Activated CD8-positive, alpha-beta T cell treated with anti-CD3 and anti-CD28 coated beads, Interleukin-2, amount 10 ng/mL, durations not matched to agents 7 days and 5 days (primary cell): ENCODE results near the gene NRAP. TPM values are rescaled to one million over a fixed set of nuclear protein-coding genes. Genes with fewer than 3 reads are reported as not detected.
A peak's percentile ranks its signal among the peaks of the same experiment; 100 is the strongest.

Experiments
- ATAC-seq: fragments of 150-1000 bp; cut with Tn5 transposase; one replicate; pipeline ENCODE4 v1.10.0; 2021; ENCODE audit warnings: moderate library complexity
- CTCF ChIA-PET: fragments of 350-600 bp; sonication (Branson Sonifier 250); formaldehyde crosslinking; loops from one replicate; lab custom pipeline; 2021; ENCODE audit warnings: antibody characterized with exemption; lab: Charles Lee
- POLR2A ChIA-PET: fragments of 350-600 bp; sonication (Branson Sonifier 250); formaldehyde crosslinking; loops from one replicate; lab custom pipeline; 2021; ENCODE audit warnings: antibody characterized with exemption; lab: Charles Lee
- DNase-seq: peaks from one replicate; pipeline ENCODE4 v3.0.0-alpha.2; 2020
- H3K27ac Mint-ChIP-seq: one replicate; pipeline ENCODE4 v1.8.0; 2021; ENCODE audit warnings: mild to moderate bottlenecking, mixed read lengths
- H3K27me3 Mint-ChIP-seq: one replicate; pipeline ENCODE4 v1.8.0; 2021; ENCODE audit warnings: low read depth, mixed read lengths
- H3K36me3 Mint-ChIP-seq: one replicate; pipeline ENCODE4 v1.8.0; 2021; ENCODE audit warnings: low read depth, mixed read lengths
- H3K4me1 Mint-ChIP-seq: one replicate; pipeline ENCODE4 v1.8.0; 2021; ENCODE audit warnings: low read depth, mixed read lengths
- H3K4me3 Mint-ChIP-seq: one replicate; pipeline ENCODE4 v1.8.0; 2021; ENCODE audit warnings: mild to moderate bottlenecking, mixed read lengths
- H3K9me3 Mint-ChIP-seq: one replicate; pipeline ENCODE4 v1.8.0; 2022; ENCODE audit warnings: mixed read lengths; ENCODE audit not compliant: insufficient read depth
- total RNA-seq, 2 experiments: library from RNA; stranded (reverse); gene quantifications; one replicate each; pipeline ENCODE4 v1.2.3, GENCODE V29; 2021

NRAP gene, protein sequence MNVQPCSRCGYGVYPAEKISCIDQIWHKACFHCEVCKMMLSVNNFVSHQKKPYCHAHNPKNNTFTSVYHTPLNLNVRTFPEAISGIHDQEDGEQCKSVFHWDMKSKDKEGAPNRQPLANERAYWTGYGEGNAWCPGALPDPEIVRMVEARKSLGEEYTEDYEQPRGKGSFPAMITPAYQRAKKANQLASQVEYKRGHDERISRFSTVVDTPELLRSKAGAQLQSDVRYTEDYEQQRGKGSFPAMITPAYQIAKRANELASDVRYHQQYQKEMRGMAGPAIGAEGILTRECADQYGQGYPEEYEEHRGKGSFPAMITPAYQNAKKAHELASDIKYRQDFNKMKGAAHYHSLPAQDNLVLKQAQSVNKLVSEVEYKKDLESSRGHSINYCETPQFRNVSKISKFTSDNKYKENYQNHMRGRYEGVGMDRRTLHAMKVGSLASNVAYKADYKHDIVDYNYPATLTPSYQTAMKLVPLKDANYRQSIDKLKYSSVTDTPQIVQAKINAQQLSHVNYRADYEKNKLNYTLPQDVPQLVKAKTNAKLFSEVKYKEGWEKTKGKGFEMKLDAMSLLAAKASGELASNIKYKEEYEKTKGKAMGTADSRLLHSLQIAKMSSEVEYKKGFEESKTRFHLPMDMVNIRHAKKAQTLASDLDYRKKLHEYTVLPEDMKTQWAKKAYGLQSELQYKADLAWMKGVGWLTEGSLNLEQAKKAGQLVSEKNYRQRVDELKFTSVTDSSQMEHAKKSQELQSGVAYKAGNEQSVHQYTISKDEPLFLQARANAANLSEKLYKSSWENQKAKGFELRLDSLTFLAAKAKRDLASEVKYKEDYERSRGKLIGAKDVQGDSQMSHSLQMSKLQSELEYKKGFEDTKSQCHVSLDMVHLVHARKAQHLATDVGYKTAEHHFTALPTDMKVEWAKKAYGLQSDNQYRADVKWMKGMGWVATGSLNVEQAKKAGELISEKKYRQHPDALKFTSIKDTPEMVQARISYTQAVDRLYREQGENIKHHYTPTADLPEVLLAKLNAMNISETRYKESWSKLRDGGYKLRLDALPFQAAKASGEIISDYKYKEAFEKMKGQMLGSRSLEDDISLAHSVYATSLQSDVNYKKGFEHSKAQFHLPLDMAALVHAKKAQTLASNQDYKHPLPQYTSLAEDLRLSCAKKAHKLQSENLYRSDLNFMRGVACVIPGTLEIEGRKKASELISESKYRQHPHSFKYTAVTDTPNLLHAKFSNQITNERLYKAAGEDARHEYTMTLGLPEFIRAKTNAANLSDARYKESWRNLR (N-terminal part only)
- total RNA-seq = not detected

DNA sequence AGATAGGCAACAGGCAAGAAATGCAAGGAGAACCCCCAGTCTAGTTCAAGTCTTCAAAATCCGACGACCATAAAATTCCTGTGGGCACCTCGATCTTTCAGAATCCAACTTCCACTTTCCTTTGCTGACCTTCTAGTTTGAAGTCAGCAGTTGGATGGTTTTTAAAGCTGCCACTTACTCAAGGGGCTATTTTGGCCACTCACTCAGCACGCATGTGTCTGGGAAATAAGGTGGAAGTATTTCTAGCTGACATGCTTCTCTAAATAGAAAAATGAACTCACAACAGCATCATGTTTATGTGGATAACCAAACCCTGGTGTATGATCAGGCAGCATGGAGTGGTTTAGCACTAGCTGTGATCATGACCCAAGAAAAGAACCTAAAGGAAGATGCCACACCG is at the start of gene NRAP:
NRAP (minus strand) TSS at position 134 of the 400 bp plus-strand sequence. CDS start 159 bp downstream, outside the sequence.
- DNase-seq (no peak), ATAC-seq (no peak)
- Mint-ChIP-seq H3K4me1 (peaks cover 23% of the 10 kb centered on the region), H3K27ac (no peak within 1 kb of the TSS), H3K9me3 (no peaks in the 10 kb centered on the region), H3K27me3 (peaks cover 14% of the 10 kb centered on the region), H3K36me3 (peaks cover 2% of the 10 kb centered on the region), H3K4me3 (no peak within 1 kb of the TSS)
- CTCF ChIA-PET = no interaction called here
- POLR2A ChIA-PET = no interaction called here

DNA sequence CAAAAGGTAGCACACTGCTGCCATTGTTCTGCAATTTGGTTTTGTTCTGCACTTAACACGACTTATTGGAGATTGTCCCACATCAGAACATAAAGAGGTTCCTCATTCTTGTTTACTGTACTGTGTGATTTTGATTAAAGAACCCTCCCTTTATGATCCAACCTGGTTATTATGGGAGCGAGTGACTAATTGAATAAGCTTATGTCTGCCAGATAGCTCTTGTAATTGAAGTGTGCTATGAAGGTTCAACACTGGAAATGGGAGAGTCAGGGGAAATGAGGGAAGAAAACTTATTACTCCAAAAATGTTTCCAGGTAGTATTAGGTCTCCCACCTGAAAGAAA is 49.8 kb upstream of the NRAP start:
- ATAC-seq (no peak), DNase-seq (no peak)
- ChIA-PET CTCF (no interaction called here), POLR2A (no interaction called here)
- peaks cover 29% of the 10 kb centered on the region for H3K36me3 Mint-ChIP-seq
- H3K9me3 Mint-ChIP-seq = no peaks in the 10 kb centered on the region
- no peaks in the 10 kb centered on the region for H3K27me3 Mint-ChIP-seq
- H3K27ac Mint-ChIP-seq = no peak overlapping the region
- peaks cover 13% of the 10 kb centered on the region for H3K4me1 Mint-ChIP-seq
- no peak overlapping the region for H3K4me3 Mint-ChIP-seq

DNA sequence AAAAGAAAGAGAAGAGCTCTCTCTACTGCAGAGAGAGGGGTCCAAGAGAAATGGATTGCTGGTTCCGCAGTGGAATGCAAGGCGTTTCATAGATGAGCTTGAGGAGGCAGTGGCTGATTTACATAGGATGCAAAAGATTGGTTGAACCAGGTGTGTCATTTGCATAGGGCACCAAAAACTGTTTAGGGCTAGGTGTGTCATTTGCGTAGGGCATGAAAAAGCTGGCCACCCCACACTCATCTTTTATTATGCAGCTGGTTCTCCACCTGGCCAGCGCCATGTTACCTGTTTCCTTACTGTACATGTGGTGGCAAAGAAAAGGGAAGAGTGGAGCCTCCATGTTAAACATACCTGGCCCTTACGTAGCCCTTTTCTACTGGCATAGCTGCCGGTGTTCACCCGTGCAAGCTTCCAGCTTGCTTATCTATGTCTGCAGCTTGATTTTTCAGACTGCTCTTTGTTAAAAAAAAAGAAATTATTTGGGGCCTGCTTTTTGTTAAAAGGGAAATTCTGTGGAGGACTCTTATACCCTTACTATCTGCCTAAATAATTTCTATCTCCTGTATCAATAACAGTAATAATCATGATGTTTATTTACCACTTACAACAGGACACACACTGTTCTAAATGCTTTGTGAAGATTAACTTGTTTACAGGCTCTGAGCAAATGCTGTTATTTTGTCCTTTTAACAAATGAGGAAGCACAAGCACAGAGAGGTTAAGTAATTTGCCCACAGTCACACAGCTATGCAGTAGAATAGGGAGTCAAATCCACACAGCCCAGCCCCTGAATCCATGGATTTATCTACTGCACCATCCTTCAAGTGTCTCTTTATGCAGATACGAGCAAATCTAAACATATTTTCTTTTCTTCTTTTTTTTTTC is 49.2 kb upstream of the NRAP start:
- POLR2A ChIA-PET = no interaction called here
- Mint-ChIP-seq H3K27me3 (no peaks in the 10 kb centered on the region), H3K36me3 (peaks cover 27% of the 10 kb centered on the region), H3K27ac (no peak overlapping the region), H3K4me3 (no peak overlapping the region), H3K9me3 (no peaks in the 10 kb centered on the region), H3K4me1 (peaks cover 19% of the 10 kb centered on the region)
- CTCF ChIA-PET = no interaction called here
- no peak for ATAC-seq
- DNase-seq = no peak

DNA sequence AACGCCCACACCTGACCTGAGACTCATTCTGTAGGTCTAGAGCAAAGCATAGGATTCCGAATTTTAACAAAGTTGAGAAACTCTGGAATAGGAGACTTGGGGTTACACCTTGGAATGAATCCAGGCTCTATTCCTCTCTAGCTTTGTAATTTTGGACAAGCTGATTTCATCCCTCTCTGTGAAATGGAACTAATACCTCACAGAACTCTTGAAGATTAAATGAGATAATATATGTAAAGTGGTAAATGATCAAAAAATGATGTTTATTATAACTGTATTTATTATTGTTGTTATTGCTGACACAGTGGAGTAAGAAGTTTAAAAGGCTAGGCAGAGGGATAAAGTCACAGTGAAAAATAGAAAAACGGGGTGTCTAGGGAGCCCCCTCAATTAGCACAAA is 48.2 kb upstream of the NRAP start:
- CTCF ChIA-PET = no interaction called here
- Mint-ChIP-seq H3K4me1 (peaks cover 24% of the 10 kb centered on the region), H3K36me3 (peaks cover 22% of the 10 kb centered on the region), H3K27ac (no peak overlapping the region), H3K9me3 (no peaks in the 10 kb centered on the region), H3K27me3 (no peaks in the 10 kb centered on the region), H3K4me3 (no peak overlapping the region)
- no peak for DNase-seq
- POLR2A ChIA-PET = no interaction called here
- no peak for ATAC-seq

DNA sequence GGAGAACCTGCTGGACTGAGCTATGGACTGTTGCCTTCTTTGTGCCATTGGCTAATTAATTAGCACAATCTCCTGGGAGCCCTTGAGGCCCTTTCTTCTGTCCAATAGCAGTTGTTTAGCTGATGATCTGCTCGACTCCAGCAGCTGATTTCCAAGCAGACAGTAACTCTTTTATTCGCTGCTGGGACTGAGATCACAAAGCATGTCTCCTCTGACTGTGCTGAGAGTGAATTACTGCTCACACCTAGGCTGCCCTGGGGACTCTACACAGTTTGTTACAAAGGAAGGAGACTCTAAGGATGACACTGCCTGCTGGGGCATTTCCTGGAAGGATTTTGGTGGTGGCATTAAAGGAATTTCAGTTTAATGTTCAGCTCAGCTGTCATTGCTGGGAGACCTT is 47.3 kb upstream of the NRAP start:
- peaks cover 22% of the 10 kb centered on the region for H3K36me3 Mint-ChIP-seq
- ChIA-PET POLR2A (no interaction called here), CTCF (no interaction called here)
- H3K27me3 Mint-ChIP-seq = no peaks in the 10 kb centered on the region
- ATAC-seq = no peak
- no peak overlapping the region for H3K27ac Mint-ChIP-seq
- H3K4me1 Mint-ChIP-seq = peaks cover 31% of the 10 kb centered on the region
- DNase-seq = no peak
- H3K9me3 Mint-ChIP-seq = no peaks in the 10 kb centered on the region
- H3K4me3 Mint-ChIP-seq = no peak overlapping the region

DNA sequence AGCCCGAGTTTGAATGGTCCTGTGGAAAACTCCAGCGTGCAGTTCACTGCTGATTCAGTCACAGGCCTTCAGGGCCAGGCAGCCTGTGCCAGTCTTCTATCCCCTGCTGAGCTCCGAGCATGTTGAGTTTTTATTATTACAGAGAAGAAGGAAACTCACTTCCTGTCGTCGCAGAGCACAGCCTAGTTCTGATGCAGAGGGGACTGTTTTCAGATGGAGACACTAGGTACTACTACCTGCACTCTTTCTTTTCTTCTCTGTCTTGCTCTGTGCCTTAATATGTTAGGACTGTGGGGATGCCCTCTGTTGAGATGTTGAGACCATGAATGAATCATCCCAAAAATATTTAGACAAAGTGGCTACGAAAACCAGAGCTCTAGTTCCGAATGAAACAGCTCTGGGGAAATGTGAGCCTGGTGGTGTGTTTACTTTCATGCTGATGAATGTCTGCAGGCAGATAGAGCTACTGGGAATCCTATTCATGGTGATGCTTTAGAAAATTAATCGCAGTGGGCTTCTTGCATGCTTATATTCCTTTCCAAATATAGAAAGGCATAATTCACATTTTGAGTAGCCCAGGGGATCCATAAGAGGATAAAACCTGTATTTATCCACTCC is 45.5 kb upstream of the NRAP start:
- no peak for DNase-seq
- Mint-ChIP-seq H3K4me3 (no peak overlapping the region), H3K27ac (peak overlapping the region; percentile 32), H3K4me1 (peaks cover 31% of the 10 kb centered on the region), H3K9me3 (no peaks in the 10 kb centered on the region), H3K27me3 (no peaks in the 10 kb centered on the region), H3K36me3 (peaks cover 16% of the 10 kb centered on the region)
- ChIA-PET POLR2A (no interaction called here), CTCF (interaction anchor here (1.5 kb wide), 1 partner anchor 23 kb away, joined by 3 read pairs; no protein-coding TSS in a partner anchor)
- ATAC-seq = no peak

DNA sequence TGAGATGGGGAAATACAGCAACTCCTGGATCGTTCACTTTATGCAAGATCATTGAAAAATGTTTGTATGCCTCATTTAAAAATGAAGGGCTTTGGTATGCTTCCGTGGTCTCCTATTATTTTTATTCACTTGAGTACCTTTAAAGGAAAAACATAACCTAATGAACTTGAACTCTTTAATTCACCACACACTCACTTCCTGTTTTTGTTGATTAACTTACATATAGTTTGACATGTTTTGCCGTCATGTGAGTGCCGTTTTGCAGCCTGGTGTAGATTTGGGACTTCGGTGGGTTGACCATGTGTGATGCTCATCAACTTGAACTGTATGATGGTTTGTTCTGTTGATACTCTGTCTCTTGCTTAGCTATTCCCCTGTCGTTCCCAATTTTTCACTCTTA is 44.8 kb upstream of the NRAP start:
- ATAC-seq (no peak), DNase-seq (no peak)
- CTCF ChIA-PET = interaction anchor here (1.5 kb wide), 1 partner anchor 22 kb away, joined by 3 read pairs; no protein-coding TSS in a partner anchor
- Mint-ChIP-seq H3K27ac (no peak overlapping the region), H3K4me1 (peaks cover 31% of the 10 kb centered on the region), H3K4me3 (no peak overlapping the region), H3K27me3 (no peaks in the 10 kb centered on the region), H3K36me3 (peaks cover 11% of the 10 kb centered on the region), H3K9me3 (no peaks in the 10 kb centered on the region)
- POLR2A ChIA-PET = no interaction called here

DNA sequence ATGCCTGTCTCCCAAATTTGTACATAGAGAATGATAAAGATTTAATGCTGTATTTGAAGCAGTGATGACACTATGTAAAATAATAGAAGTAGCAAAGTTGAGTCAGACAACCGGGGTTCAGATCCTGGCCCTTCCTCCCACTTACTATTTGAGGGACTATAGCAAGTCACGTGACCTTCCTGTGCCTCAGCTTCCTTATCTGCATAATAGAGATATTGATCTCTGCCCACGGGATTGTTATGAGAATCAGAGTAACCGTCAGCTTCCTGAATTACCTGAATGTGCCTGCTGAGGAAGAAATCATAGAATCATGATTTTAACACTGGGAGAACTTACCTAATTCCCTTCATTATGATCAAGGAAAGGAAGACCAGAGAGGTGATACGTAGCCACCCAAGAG is 42.8 kb upstream of the NRAP start:
- H3K27me3 Mint-ChIP-seq = no peaks in the 10 kb centered on the region
- CTCF ChIA-PET = interaction anchor here (1.4 to 1.8 kb wide), 4 partner anchors 10 to 404 kb away, joined by 3 to 4 read pairs (median 4); partner anchors contain the start of gene CASP7
- H3K27ac Mint-ChIP-seq = no peak overlapping the region
- ATAC-seq (no peak), DNase-seq (no peak)
- POLR2A ChIA-PET = no interaction called here
- H3K4me3 Mint-ChIP-seq = no peak overlapping the region
- H3K9me3 Mint-ChIP-seq = no peaks in the 10 kb centered on the region
- H3K36me3 Mint-ChIP-seq = peaks cover 12% of the 10 kb centered on the region
- peaks cover 31% of the 10 kb centered on the region for H3K4me1 Mint-ChIP-seq

DNA sequence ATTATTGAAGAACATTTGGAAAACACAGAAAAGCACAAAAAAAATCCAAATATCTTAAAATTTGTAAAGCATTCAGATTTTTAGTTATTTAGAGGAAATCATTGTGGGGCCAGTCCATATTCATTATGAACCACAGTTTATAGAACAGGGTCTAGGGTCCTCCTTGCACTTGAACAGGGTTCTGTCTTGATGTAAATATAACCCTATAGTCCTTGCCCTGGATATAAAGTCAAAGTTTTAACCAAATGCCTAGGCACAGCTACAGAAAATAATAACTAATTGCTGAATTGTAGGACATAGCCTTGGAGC is 41.5 kb upstream of the NRAP start:
- ATAC-seq = no peak
- H3K27ac Mint-ChIP-seq = no peak overlapping the region

DNA sequence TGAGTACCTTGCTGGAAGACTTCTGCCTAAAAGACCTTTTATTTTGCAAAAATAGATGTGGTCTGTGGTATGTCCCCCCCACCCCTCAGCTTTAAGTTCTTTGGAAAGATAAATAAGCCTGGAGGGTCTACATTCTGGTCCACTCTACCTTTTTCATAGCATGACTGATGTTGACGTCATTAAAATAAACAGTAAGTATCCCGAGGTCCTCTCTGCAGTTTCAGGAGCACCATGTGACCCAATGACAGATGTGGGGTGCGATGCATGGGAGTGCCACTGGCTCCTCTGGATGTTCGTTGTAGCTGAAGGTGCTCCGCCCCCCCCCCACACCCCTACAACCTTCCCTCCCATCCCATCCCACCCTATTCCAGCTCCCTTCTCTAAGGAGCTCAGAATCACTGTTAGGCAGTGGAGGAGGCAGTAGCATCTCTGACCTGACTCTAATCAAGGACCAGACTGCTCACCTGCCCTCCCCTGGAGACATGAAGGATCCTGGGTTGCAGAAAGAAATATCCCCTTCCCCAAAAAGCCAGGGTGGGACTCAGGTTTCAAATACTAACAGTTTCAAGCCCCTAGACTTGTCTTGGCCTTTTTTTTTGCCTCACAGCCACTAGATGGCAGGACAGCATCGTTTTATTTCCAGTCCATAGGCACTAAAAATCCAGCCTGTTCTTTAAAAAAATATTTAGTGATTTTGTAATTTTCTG is 40.9 kb upstream of the NRAP start:
- ATAC-seq = no peak
- peak; percentile 48 for DNase-seq
- CTCF ChIA-PET = interaction anchor here (1.3 to 1.9 kb wide), 4 partner anchors 19 to 405 kb away, joined by 3 to 6 read pairs (median 4); partner anchors contain the start of gene CASP7
- Mint-ChIP-seq H3K27ac (no peak overlapping the region), H3K4me1 (peaks cover 28% of the 10 kb centered on the region), H3K36me3 (peaks cover 23% of the 10 kb centered on the region), H3K4me3 (no peak overlapping the region), H3K9me3 (no peaks in the 10 kb centered on the region), H3K27me3 (no peaks in the 10 kb centered on the region)
- POLR2A ChIA-PET = no interaction called here

More for the DNA sequence above, 41.5 kb upstream of the NRAP start:
- Mint-ChIP-seq H3K4me3 (no peak overlapping the region), H3K36me3 (peaks cover 22% of the 10 kb centered on the region), H3K4me1 (peaks cover 31% of the 10 kb centered on the region), H3K9me3 (no peaks in the 10 kb centered on the region), H3K27me3 (no peaks in the 10 kb centered on the region)
- POLR2A ChIA-PET = no interaction called here
- CTCF ChIA-PET = interaction anchor here (1.3 to 1.9 kb wide), 5 partner anchors 19 to 405 kb away, joined by 3 to 6 read pairs (median 4); partner anchors contain the start of gene CASP7
- DNase-seq = no peak
